Stimulated activated CD4-positive, alpha-beta T cell treated with anti-CD3 and anti-CD28 coated beads, Interleukin-1b, Interleukin-23, amount 100 ng/mL, for 4 hours (primary cell): ENCODE measurements around the gene CHRND.
"Not testable (repeated sequence)": the region's sequence is repeated elsewhere in the genome, so short reads cannot be mapped to it uniquely, and the experiment has no call there.

ENCODE experiments used
- DNase-seq, 2 donors: peaks; one replicate each; pipeline ENCODE4 v3.0.0-alpha.2; 2020; ENCODE audit warnings: low read depth in 2 of 2

CHRND gene

DNA sequence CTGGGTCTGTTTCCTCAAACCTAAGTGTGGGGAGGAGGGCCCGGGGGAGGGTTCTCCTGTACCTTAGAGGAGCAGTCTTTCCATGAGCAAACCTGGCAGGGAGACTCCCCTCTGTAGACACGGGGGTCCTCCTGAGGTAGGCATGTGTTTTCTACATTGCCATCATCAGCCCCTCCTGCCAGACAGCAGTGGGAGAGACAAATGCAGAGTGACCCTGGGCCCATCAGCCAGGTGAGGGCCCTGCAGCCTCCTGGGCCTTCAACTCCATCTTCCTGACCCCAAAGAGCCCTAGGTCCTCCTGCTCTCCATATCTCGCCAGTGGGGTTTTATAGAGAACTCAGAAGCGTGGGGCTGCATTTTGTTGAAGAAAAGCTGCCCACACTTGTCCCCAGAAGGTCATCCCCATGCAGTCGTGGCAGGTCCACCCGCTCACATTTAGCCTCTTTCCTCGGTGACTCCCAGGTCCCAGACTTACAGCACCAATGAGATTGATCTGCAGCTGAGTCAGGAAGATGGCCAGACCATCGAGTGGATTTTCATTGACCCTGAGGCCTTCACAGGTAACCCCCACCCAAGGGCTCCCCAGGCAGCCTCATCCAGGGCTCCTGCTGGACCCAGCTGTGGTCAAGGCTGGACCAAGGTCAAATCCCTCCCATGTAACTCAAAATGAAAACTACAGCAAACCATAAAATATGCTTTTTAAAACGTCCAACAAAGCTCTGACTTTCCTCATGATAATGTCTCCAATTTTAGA is 16.2 kb downstream of the CHRND start:
- no peak for DNase-seq

DNA sequence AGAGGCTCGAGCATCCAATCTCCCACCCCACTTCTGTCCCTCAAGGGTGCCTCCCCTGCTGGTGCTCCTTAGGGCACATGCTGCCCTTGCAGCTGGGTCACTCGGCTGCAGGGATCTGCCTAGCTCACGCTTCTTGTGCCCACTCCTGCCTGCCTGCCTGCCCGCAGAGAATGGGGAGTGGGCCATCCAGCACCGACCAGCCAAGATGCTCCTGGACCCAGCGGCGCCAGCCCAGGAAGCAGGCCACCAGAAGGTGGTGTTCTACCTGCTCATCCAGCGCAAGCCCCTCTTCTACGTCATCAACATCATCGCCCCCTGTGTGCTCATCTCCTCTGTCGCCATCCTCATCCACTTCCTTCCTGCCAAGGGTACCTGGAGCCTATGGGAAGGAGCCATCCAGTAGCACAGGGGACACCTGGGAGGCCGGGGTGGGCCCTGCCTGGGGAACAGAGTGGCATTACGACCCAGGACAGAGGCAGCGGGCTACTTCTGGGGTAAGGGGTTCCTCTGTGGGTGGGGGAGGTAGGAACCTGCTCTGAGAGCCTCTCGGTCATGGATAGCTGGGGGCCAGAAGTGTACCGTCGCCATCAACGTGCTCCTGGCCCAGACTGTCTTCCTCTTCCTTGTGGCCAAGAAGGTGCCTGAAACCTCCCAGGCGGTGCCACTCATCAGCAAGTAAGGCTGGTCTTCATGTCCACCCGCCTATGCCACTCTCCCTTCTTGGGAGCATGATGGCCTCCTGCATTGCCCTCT is 16.9 kb downstream of the CHRND start:
- no peak for DNase-seq

DNA sequence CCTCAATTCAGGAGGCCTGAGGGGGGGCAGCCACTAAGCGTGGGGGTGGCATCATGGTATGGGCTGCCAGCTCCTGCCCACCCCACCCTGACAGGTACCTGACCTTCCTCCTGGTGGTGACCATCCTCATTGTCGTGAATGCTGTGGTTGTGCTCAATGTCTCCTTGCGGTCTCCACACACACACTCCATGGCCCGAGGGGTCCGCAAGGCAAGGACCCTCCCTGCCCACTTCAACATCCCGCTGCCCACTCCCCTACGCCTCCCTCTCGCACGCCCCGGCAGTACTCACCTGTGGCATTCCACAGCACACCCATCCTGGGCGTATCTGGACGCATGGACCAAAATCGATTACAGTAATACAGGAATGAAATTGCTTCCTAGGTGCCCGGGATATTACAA is 17.5 kb downstream of the CHRND start:
- DNase-seq = no peak

DNA sequence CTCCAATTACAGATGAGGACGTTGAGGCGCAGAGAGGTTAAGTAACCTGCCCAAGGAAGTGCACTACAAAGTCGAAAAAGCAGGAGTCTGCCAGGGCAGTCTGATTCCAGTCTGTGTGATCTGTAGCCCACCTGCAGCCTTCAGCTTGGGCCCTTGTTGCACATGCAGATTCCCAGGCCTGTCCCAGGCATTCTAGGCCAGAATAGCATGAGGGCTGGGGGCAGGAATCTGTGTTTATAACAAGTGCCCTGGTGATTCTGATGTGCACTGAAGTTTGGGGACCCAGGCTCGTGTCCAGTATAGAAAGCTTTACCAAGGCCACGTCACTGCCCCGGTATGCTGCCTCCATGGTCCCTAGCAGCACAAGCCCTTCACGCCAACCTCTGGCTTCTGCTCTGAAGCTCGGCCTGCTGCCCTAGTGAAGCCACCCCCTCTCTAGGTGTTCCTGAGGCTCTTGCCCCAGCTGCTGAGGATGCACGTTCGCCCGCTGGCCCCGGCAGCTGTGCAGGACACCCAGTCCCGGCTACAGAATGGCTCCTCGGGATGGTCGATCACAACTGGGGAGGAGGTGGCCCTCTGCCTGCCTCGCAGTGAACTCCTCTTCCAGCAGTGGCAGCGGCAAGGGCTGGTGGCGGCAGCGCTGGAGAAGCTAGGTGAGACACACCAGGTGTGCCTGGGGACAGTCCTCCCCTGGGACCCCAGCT is 18.1 kb downstream of the CHRND start:
- DNase-seq = no peak

DNA sequence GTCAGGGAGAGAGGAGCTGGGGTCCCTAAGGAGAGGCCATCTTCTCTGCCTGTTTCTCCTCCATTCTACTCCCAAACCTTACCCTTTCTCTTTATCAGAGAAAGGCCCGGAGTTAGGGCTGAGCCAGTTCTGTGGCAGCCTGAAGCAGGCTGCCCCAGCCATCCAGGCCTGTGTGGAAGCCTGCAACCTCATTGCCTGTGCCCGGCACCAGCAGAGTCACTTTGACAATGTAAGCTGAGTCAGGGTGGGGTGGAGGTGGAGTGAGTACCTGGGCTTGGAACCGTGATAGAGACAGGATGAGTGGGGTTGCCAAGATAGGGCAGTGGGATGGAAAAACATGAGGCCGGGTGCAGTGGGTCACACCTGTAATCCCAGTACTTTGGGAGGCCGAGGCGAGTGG is 18.7 kb downstream of the CHRND start:
- no peak for DNase-seq

DNA sequence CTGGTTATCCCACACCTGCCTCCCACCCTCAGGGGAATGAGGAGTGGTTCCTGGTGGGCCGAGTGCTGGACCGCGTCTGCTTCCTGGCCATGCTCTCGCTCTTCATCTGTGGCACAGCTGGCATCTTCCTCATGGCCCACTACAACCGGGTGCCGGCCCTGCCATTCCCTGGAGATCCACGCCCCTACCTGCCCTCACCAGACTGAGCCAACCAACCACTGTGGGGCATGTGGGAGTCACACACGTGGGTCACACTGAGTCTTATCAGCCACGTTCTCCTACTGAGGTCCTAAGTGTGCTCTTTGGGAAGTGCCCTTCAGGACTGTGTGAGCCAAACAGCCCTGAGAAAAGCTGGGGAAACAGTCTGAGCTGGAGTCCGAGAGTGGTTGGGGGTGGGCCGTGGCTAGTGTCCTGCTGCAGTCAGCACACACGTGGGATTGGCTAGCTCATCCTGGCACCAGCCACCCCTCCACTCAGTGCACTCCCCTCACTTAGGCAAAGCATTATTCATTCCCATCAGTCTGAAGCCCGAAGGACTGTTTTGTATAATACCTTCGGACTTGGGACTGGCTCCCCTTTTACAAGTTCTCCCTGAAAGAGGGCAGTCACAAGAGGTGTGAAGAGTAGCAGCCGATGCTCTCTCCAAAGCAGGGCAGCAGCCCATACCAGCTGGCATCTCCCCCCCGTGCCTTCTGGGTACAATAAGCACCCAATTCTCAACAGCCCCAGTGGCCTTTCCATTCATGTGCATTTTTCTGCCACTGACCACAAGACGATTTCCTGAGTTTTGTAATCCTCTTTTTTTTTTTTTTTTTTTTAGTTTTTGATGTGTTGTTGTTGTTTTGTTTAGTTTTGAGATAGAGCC is 19.8 kb downstream of the CHRND start:
- DNase-seq = no peak

DNA sequence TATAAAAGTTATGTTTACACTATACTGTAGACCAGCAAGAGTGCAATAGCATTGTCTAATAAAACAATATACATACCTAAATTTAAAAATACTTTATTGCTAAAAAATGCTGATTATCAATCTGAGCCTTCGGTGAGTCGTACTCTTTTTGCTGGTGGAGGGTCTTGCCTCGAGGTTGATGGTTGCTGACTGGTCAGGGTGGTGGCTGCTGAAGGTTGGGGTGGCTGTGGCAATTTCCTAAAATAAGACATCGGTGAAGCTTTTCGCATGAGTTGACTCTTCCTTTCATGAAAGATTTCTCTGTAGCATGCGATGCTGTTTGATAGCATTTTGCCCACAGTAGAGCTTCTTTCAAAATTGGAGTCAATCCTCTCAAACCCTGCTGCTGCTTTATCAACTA is 22.0 kb downstream of the CHRND start:
- DNase-seq = no peak

DNA sequence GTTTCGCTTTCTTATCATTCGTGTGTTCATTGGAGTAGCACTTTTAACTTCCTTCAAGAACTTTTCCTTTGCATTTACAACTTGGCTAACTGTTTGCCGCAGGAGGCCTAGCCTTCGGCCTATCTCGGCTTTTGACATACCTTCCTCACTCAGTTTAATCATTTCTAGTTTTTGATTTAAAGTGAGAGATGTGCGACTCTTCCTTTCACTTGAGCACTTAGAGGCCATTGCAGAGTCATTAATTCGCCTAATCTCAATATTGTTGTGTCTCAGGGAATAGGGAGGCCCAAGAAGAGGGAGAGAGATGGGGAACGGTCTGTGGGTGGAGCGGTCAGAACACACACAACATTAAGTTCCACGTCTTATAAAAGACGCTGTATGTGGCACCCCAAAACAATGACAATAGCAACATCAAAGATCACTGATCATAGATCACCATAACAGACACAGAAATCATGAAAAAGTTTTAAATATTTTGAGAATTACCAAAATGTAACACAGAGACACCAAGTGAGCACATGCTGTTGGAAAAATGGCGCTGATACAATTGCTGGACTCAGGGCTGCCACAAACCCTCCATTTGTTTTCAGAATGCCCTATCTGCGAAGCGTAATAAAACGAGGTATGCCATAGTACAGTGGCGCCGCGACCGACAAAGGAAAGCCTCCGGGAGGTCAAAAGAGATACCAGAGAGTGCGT is 23.8 kb downstream of the CHRND start:
- peak in 1 of 2 donors; percentile 25 for DNase-seq

DNA sequence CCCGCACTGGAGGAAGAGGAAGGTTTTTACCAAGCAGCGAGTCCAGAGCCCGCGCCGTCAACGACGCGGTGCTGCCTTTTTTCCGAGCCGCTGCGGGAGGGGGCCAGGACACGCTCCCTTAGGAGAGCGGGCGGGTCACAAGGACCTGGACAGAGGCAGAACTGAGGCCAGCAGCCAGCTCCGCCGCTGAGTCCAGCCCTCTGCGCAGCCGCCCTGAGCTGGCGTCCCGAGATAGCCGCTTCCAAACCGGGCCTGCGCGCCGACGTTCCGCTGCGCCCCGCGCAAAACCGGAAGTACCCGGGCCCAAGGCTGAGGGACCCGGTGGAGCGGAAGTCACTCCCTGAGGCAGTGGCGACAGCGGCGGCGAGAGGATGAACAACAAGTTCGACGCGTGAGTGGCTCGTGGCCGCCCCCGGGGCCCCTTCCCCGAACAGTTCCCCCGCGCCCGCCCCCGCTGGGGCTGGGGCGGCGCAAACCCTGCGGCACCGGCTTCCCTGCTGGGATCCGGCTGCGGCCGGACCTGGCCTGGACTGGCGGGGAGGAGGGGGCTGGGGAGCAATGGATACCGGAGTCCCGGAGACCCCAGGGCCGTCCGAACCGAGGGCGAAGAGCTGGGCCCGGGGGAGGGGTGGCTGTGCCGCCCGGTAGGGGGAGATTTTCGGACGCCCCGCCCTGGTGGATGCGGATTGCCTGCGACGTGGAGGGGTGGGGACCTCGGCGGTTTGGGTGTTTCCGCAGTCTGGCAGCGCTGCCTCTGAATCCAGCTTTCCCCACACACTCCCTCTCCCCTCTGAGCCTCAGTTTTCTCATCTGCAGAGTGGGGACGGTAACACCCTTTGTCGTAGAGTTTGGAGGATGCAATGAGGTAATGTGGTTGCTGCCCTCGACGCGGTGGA is 24.6 kb downstream of the CHRND start, which contains the start of the genes EIF4E2 and TIGD1:
Gene EIF4E2, plus strand, starts transcription at position 336 of the 896 bp plus-strand sequence. Its CDS starts 36 bp downstream, at position 372.
Gene TIGD1, minus strand, starts transcription at position 204 of the 896 bp plus-strand sequence. CDS start 675 bp downstream, outside the sequence.
- peak; percentile 88 for DNase-seq

DNA sequence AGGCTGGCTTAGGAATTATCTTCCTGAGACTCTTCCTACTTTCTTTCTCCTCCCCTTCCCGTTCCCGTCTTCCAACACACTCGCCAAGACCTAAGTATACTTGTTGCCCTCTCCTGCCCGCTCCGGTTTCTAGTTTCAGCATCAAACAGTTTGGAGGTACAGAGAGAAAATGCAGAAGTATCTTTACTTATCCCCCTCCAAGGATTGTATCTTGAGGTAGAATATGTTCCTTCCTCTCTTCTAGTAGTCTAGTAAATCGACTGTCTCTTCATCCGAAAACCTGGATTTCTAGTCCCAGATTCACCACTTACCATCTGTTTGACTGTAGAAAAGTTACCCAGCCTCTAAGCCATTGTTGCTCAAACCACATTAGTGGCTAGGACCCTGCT is 25.3 kb downstream of the CHRND start:
- no peak for DNase-seq

DNA sequence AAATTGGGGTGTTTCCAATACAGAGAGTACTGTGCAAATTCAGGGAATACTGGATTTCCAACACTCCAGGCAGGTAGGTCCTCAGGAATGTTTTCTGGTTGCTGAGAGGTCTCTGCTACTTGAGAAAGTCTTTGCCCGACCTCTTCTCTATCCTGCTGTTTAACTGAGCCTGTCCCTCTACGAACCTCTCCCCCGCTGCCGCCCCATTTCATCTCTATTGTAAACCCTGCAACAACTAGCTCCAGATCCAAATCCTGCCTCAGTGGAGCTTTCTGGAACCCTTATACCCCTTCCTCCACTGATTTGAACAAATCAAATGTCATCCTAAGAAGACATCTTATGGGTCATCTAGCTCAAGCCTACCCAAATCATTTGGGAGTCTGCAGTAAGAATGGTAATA is 25.8 kb downstream of the CHRND start:
- no peak for DNase-seq

DNA sequence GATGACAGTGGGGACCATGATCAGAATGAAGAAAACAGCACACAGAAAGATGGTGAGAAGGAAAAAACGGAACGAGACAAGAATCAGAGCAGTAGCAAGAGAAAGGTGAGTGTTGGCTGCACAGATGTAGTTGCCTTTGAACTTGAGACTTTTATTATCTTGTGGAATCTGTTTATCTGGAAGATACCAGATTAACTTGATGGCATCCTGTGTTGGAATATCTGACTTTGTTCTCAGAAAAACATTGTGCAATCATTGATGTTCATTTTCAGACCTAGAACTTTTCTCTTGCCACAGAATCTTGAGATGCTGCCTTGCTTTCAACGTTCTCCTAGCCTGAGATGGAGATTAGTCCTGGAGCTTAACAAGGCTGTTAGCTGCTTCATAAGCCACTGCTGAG is 30.5 kb downstream of the CHRND start:
- no peak for DNase-seq

DNA sequence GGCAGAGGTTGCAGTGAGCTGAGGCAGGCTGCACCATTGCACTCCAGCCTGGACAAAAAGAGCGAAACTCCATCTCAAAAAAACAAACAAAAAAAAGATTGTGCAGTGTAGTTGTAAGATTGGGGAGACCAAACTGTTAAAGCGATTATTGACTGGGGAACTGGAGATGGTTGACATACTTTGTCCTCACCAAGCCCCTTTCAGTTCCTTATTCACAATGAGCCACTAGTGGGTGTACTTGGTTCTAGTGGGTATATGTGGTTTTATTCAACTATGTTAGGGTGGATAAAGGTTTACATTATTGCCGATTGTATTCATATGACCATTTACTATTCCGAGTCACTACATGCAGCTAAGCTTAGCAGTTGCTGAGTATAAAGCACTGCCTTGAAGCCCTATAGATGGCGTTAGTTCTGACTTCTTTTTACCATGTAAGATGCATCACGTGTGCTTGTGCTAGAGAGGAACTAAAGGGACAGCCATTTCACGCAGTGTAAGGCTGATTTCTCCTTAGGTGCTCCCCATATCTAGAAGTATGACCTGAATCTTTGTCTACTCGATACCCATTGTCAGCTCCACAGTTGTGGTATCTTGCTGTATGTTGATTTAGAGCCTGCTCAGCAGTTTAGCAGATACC is 36.7 kb downstream of the CHRND start:
- no peak for DNase-seq

DNA sequence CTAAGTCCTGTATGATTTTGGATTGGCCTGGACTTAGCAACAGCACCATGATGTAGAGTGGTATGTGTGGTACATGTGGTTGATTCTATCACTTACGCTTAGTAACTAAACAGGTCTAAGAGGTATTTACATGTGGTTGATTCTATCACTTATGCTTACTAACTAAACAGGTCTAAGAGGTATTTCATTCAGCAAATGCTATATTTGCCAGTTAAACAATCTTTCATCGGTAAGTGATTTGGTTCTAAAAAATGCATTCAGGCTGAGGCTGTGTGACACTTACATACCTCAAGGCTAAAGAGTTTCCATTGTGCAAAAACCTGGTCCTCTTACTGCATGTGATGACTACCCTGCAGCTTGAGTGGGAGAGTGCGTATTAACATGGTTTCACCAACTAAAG is 37.6 kb downstream of the CHRND start:
- DNase-seq = no peak

DNA sequence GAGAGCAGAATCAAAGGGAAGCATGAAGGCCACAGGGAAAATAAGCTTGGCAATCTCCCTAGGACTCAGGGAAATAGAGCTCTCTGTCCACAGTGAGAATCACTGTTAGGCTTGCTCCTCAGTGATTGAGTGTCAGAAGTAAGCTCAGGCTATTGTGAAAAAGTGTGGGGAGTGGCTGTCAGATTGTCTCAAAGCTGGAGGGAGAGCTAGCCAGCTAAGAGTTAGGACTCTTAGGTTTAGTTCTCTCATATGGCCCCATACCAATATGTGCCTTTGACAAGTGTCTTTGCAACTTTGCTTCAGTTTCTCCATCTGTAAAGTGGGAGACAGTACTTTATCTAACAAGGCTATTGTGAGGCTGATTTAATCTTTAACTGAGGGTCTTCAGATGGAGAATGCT is 41.8 kb downstream of the CHRND start:
- DNase-seq = no peak

DNA sequence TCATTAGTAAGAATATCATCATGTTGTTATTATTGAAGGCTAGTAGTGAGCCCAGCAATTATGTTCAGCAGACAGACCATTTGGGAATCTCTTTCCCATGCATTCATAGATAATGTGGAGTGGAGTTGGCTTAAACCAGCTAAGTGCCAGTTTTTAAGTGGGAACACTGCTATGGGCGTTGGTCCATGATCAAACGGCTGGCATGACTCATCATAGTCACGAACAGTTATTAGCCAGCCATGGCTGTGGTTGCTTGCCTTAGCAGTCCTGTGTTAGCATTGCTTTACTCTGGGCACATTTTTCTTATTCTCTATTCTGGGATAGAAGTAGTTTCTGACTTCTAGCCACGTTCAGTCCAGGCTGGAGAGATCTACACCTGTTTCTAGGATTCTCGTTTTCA is 42.2 kb downstream of the CHRND start:
- DNase-seq = no peak

DNA sequence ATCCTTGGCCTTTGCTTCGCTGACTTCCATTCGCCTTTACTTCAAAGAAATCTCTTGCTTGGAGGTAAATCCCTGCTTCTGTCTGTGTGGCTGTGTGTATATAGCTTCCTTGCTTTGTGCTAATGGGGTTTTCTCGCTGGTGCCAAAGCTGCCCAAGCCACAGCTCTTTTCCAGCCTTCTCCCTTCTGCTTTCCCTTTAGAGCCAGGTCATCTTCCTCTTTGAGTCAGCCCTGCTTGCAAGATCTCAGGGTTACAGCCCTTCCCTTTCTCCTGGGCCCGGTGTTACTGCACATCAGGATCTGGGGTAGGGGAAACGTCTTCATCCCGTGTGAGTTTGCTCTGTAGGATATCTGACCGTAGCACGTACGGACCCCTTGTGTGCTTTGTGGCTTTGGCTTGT is 43.6 kb downstream of the CHRND start:
- DNase-seq = no peak

DNA sequence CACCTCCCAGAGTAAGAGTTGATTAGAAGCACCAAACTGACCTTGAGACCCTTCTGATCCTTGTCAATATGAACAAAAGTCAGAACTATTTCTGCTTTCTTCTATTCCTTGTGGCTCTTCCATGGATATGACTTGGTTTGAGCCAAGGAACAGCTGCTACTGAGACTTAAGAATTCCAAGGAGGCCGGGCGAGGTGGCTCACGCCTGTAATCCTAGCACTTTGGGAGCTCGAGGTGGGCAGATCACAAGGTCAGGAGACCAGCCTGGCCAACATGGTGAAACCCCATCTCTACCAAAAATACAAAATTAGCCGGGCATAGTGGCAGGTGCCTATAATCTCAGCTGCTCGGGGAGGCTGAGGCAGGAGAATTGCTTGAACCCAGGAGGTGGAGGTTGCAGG is 44.5 kb downstream of the CHRND start:
- DNase-seq = not testable (repeated sequence)

DNA sequence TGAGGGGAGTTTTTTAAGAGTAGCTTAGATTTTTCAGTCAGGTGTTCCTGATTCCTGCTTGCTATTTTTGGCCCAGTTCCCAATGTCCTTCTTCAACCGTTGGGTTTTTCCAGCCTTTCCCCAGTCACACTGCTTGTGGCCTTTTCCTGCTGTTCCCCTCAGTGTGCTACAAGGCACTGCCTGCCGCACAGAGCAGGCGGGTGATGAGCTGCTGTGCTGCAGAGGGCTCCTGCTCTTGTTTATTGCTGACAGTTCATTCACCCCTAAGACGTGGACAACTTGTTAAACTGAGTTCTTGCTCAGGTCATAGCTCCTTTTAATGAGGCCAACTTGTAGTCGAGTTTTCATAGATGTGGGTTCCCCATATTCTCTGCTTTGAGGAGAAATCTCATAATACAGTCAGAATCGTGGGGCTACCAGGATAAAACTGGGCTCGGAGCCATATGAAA is 45.1 kb downstream of the CHRND start:
- no peak for DNase-seq
